Ovary (tissue), 3 donors: ENCODE results near the gene TCF25.

Source experiments
- EP300 ChIP-seq: sonication (generic); formaldehyde crosslinking; IDR thresholded peaks from one replicate; pipeline ENCODE4 v1.6.1; 2017; ENCODE audit warnings: antibody characterized with exemption
- POLR2A ChIP-seq: fragments of 450-650 bp; IDR thresholded peaks from one replicate; pipeline ENCODE4 v1.6.1; 2017; ENCODE audit warnings: antibody characterized with exemption, mild to moderate bottlenecking, moderate library complexity
- TF ChIP-seq, protein P1 (sequence below), 3 donors: fragments of 450-650 bp in 2 of 3; fragments of 200-600 bp in 1 of 3; IDR thresholded peaks; one replicate each; pipeline versions ENCODE4 v1.5.1 to v1.8.0; 2016 to 2022; ENCODE audit warnings: antibody characterized with exemption in 3 of 3, mild to moderate bottlenecking in 1 of 3
- donor health status: DM: no; HTN: no; CAD: no.

DNA sequence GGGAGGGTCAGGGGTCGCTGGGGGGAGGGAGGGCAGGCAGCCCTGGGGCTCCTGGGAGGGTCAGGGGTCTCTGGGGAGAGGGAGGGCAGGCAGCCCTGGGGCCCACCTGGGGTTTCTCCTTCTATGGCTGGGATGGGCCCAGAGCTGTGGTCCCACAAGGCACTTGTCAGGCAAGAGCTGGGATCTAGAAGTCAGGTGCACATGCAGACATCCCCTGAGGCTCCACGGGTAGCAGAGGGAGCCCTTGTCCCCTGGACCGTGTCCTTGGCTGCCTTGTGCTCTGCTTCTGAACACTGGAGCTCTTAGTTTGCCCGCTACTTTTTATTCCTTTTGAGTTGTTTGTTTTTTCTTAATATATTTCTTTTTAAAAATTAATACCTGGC, 51.5 kb downstream of the TCF25 start:
- TF ChIP-seq, protein P1, sequence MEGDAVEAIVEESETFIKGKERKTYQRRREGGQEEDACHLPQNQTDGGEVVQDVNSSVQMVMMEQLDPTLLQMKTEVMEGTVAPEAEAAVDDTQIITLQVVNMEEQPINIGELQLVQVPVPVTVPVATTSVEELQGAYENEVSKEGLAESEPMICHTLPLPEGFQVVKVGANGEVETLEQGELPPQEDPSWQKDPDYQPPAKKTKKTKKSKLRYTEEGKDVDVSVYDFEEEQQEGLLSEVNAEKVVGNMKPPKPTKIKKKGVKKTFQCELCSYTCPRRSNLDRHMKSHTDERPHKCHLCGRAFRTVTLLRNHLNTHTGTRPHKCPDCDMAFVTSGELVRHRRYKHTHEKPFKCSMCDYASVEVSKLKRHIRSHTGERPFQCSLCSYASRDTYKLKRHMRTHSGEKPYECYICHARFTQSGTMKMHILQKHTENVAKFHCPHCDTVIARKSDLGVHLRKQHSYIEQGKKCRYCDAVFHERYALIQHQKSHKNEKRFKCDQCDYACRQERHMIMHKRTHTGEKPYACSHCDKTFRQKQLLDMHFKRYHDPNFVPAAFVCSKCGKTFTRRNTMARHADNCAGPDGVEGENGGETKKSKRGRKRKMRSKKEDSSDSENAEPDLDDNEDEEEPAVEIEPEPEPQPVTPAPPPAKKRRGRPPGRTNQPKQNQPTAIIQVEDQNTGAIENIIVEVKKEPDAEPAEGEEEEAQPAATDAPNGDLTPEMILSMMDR (IDR thresholded peaks at IDR 0.05), result no peak
- TF ChIP-seq POLR2A (no peak), EP300 (no peak)
